ENCODE measurements around the gene ALPL. TPM values are rescaled to one million over a fixed set of nuclear protein-coding genes. Genes with fewer than 3 reads are reported as not detected.

ALPL gene
- total RNA-seq, 1 experiment from 2014 or later: 4.2 TPM

GRCh38 chr1:21576031-21576797 lies 67.0 kb downstream of the ALPL start:
- DNase-seq: no peak
- H3K36me3 ChIP-seq: no peaks in the 10 kb centered on the region
- no peaks in the 10 kb centered on the region; the same call in none of the 2 replicates for H3K9me3 ChIP-seq
- no peaks in the 10 kb centered on the region for H3K27me3 ChIP-seq
- H3K4me3 ChIP-seq: no peak overlapping the region

GRCh38 chr1:21576798-21577187 lies 67.6 kb downstream of the ALPL start:
- H3K4me3 ChIP-seq: no peak overlapping the region
- no peaks in the 10 kb centered on the region for H3K27me3 ChIP-seq
- no peaks in the 10 kb centered on the region for H3K36me3 ChIP-seq
- no peak for DNase-seq
- H3K9me3 ChIP-seq: no peaks in the 10 kb centered on the region; the same call in none of the 2 replicates

GRCh38 chr1:21577324-21577723 lies 68.1 kb downstream of the ALPL start:
- no peak for DNase-seq
- no peaks in the 10 kb centered on the region for H3K36me3 ChIP-seq
- H3K27me3 ChIP-seq: no peaks in the 10 kb centered on the region
- no peak overlapping the region for H3K4me3 ChIP-seq
- no peaks in the 10 kb centered on the region for H3K9me3 ChIP-seq

GRCh38 chr1:21577933-21578332 lies 68.7 kb downstream of the ALPL start:
- no peaks in the 10 kb centered on the region for H3K36me3 ChIP-seq
- no peaks in the 10 kb centered on the region for H3K9me3 ChIP-seq
- no peak for DNase-seq
- H3K27me3 ChIP-seq: no peaks in the 10 kb centered on the region
- H3K4me3 ChIP-seq: no peak overlapping the region

GRCh38 chr1:21579791-21580190 lies 70.6 kb downstream of the ALPL start:
- no peaks in the 10 kb centered on the region for H3K27me3 ChIP-seq
- H3K36me3 ChIP-seq: no peaks in the 10 kb centered on the region
- no peak overlapping the region for H3K4me3 ChIP-seq
- no peak for DNase-seq
- H3K9me3 ChIP-seq: no peaks in the 10 kb centered on the region

GRCh38 chr1:21584096-21584495 lies 74.9 kb downstream of the ALPL start:
- Histone ChIP-seq H3K9me3 (no peaks in the 10 kb centered on the region), H3K4me3 (no peak overlapping the region), H3K27me3 (no peaks in the 10 kb centered on the region), H3K36me3 (no peaks in the 10 kb centered on the region)
- DNase-seq: no peak

- DNase-seq: no peak
Measured at GRCh38 chr1:21585037-21585436, 75.8 kb downstream of the ALPL start.

GRCh38 chr1:21586222-21586621 lies 77.0 kb downstream of the ALPL start:
- Histone ChIP-seq H3K36me3 (no peaks in the 10 kb centered on the region), H3K27me3 (no peaks in the 10 kb centered on the region), H3K9me3 (no peaks in the 10 kb centered on the region), H3K4me3 (no peak overlapping the region)
- DNase-seq: no peak

More at GRCh38 chr1:21585037-21585436, 75.8 kb downstream of the ALPL start:
- Histone ChIP-seq H3K9me3 (no peaks in the 10 kb centered on the region), H3K36me3 (no peaks in the 10 kb centered on the region), H3K27me3 (no peaks in the 10 kb centered on the region), H3K4me3 (no peak overlapping the region)

GRCh38 chr1:21586846-21587601 lies 77.8 kb downstream of the ALPL start:
- DNase-seq: peak; percentile 91
- no peaks in the 10 kb centered on the region for H3K9me3 ChIP-seq
- no peaks in the 10 kb centered on the region for H3K36me3 ChIP-seq
- H3K4me3 ChIP-seq: no peak overlapping the region
- no peaks in the 10 kb centered on the region for H3K27me3 ChIP-seq

GRCh38 chr1:21587602-21587953 lies 78.4 kb downstream of the ALPL start:
- no peak for DNase-seq
- no peaks in the 10 kb centered on the region for H3K9me3 ChIP-seq
- H3K4me3 ChIP-seq: no peak overlapping the region
- no peaks in the 10 kb centered on the region for H3K27me3 ChIP-seq
- no peaks in the 10 kb centered on the region for H3K36me3 ChIP-seq

GRCh38 chr1:21589618-21590017 lies 80.4 kb downstream of the ALPL start:
- Histone ChIP-seq H3K9me3 (no peaks in the 10 kb centered on the region), H3K4me3 (no peak overlapping the region), H3K36me3 (no peaks in the 10 kb centered on the region), H3K27me3 (no peaks in the 10 kb centered on the region)
- no peak for DNase-seq

- no peaks in the 10 kb centered on the region for H3K9me3 ChIP-seq
- H3K27me3 ChIP-seq: no peaks in the 10 kb centered on the region
- no peaks in the 10 kb centered on the region for H3K36me3 ChIP-seq
- no peak for DNase-seq
- H3K4me3 ChIP-seq: no peak overlapping the region
Measured at GRCh38 chr1:21590126-21590880, 81.1 kb downstream of the ALPL start.

- no peak for DNase-seq
- Histone ChIP-seq H3K9me3 (no peaks in the 10 kb centered on the region), H3K4me3 (no peak overlapping the region), H3K36me3 (no peaks in the 10 kb centered on the region), H3K27me3 (no peaks in the 10 kb centered on the region)
Measured at GRCh38 chr1:21590934-21591333, 81.7 kb downstream of the ALPL start.

- Histone ChIP-seq H3K36me3 (no peaks in the 10 kb centered on the region), H3K9me3 (no peaks in the 10 kb centered on the region), H3K4me3 (no peak overlapping the region), H3K27me3 (no peaks in the 10 kb centered on the region)
- no peak for DNase-seq
Measured at GRCh38 chr1:21592086-21592865, 83.1 kb downstream of the ALPL start.

GRCh38 chr1:21593231-21593630 lies 84.0 kb downstream of the ALPL start:
- no peak for DNase-seq
- Histone ChIP-seq H3K36me3 (no peaks in the 10 kb centered on the region), H3K4me3 (no peak overlapping the region), H3K27me3 (no peaks in the 10 kb centered on the region), H3K9me3 (no peaks in the 10 kb centered on the region)

GRCh38 chr1:21594501-21594900 lies 85.3 kb downstream of the ALPL start:
- no peaks in the 10 kb centered on the region for H3K27me3 ChIP-seq
- no peak for DNase-seq
- no peak overlapping the region for H3K4me3 ChIP-seq

More at GRCh38 chr1:21594501-21594900, 85.3 kb downstream of the ALPL start:
- Histone ChIP-seq H3K9me3 (no peaks in the 10 kb centered on the region), H3K36me3 (no peaks in the 10 kb centered on the region)

All from MG63 (cell line).